GM19324 (cell line): ENCODE measurements around the gene SLC28A3.

Experiments used
- ATAC-seq: cut with Tn5 transposase; IDR thresholded peaks from one replicate; pipeline ENCODE4 v1.9.1; 2021; ENCODE audit warnings: mild to moderate bottlenecking, moderate library complexity; ENCODE audit not compliant: unreplicated experiment, low FRiP score

Gene SLC28A3

GRCh38 chr9:84349671-84350070 lies 9.1 kb upstream of the SLC28A3 start:
- no peak for ATAC-seq

GRCh38 chr9:84343111-84343521 lies 2.6 kb upstream of the SLC28A3 start:
- no peak for ATAC-seq

- ATAC-seq: no peak
Measured at GRCh38 chr9:84339962-84340361, 596 bp downstream of the SLC28A3 start.

GRCh38 chr9:84339503-84339902 lies 1.1 kb downstream of the SLC28A3 start:
- no peak for ATAC-seq

GRCh38 chr9:84338792-84339191 lies 1.8 kb downstream of the SLC28A3 start:
- no peak for ATAC-seq

GRCh38 chr9:84337252-84337651 lies 3.3 kb downstream of the SLC28A3 start:
- ATAC-seq: no peak

GRCh38 chr9:84331119-84331809 lies 9.3 kb downstream of the SLC28A3 start:
- no peak for ATAC-seq

- ATAC-seq: no peak
Measured at GRCh38 chr9:84330246-84330645, 10.3 kb downstream of the SLC28A3 start.

- no peak for ATAC-seq
Measured at GRCh38 chr9:84327184-84327583, 13.4 kb downstream of the SLC28A3 start.

- ATAC-seq: no peak
Measured at GRCh38 chr9:84325347-84325973, 15.1 kb downstream of the SLC28A3 start.

- no peak for ATAC-seq
Measured at GRCh38 chr9:84324811-84325210, 15.7 kb downstream of the SLC28A3 start.

GRCh38 chr9:84323858-84324257 lies 16.7 kb downstream of the SLC28A3 start:
- ATAC-seq: no peak

- ATAC-seq: no peak
Measured at GRCh38 chr9:84322828-84323227, 17.7 kb downstream of the SLC28A3 start.

- ATAC-seq: no peak
Measured at GRCh38 chr9:84320231-84320630, 20.3 kb downstream of the SLC28A3 start.

GRCh38 chr9:84319632-84320031 lies 20.9 kb downstream of the SLC28A3 start:
- ATAC-seq: no peak

GRCh38 chr9:84318981-84319380 lies 21.6 kb downstream of the SLC28A3 start:
- no peak for ATAC-seq

- no peak for ATAC-seq
Measured at GRCh38 chr9:84317563-84317962, 23.0 kb downstream of the SLC28A3 start.

- no peak for ATAC-seq
Measured at GRCh38 chr9:84315278-84315877, 25.2 kb downstream of the SLC28A3 start.

- no peak for ATAC-seq
Measured at GRCh38 chr9:84314306-84314705, 26.3 kb downstream of the SLC28A3 start.

GRCh38 chr9:84310883-84311282 lies 29.7 kb downstream of the SLC28A3 start:
- no peak for ATAC-seq

GRCh38 chr9:84305497-84306131 lies 34.9 kb downstream of the SLC28A3 start:
- no peak for ATAC-seq
